OCI-LY3 (cell line): ENCODE data around the gene OR51V1.

Experiments
- H2AFZ ChIP-seq: fragments of 200-600, 300-600 bp; shearing (Covaris generic); 2 replicates; pipeline ENCODE4 v1.6.0; 2014; ENCODE audit warnings: antibody characterized with exemption, low read depth, low read length
- H3K27ac ChIP-seq: fragments of 200-600, 300-600 bp; sonication (generic); 2 replicates; pipeline ENCODE4 v1.5.1; 2014; ENCODE audit warnings: mild to moderate bottlenecking, low read length, moderate library complexity, mixed read lengths
- H3K27me3 ChIP-seq: fragments of 200-600, 300-600 bp; sonication (generic); 2 replicates; pipeline ENCODE4 v1.6.1; 2014; ENCODE audit warnings: low read depth, low read length, mixed read lengths
- H3K36me3 ChIP-seq: fragments of 200-600, 300-600 bp; sonication (generic); replicated peaks from 2 replicates; pipeline ENCODE3; 2014; ENCODE audit warnings: low read depth, low read length, mixed read lengths
- H3K4me1 ChIP-seq: fragments of 300-600, 200-600 bp; sonication (generic); 2 replicates; pipeline ENCODE4 v1.6.1; 2014; ENCODE audit warnings: low read length, mixed read lengths
- H3K4me2 ChIP-seq: fragments of 200-600, 300-600 bp; sonication (generic); 2 replicates; pipeline ENCODE4 v1.6.1; 2014; ENCODE audit warnings: low read length, mixed read lengths
- H3K4me3 ChIP-seq: fragments of 300-600, 200-600 bp; sonication (generic); 2 replicates; pipeline ENCODE4 v1.5.1; 2014; ENCODE audit warnings: antibody characterized with exemption, mild to moderate bottlenecking, low read length, moderate library complexity
- H3K79me2 ChIP-seq: fragments of 300-600, 200-600 bp; shearing (Covaris generic); 2 replicates; pipeline ENCODE4 v1.6.1; 2014; ENCODE audit warnings: mild to moderate bottlenecking, low read length, mixed read lengths
- H3K9ac ChIP-seq: fragments of 300-600, 200-600 bp; shearing (Covaris generic); 2 replicates; pipeline ENCODE4 v1.6.0; 2014; ENCODE audit warnings: mild to moderate bottlenecking, low read length, moderate library complexity
- H3K9me3 ChIP-seq: fragments of 200-600, 300-600 bp; shearing (Covaris generic); 2 replicates; pipeline ENCODE4 v1.6.1; 2014; ENCODE audit warnings: low read length, mixed read lengths; ENCODE audit not compliant: insufficient read depth
- H4K20me1 ChIP-seq: fragments of 200-600, 300-600 bp; sonication (generic); 2 replicates; pipeline ENCODE4 v1.6.1; 2016; ENCODE audit warnings: low read length, mixed read lengths; ENCODE audit not compliant: insufficient read depth
- EZH2phosphoT487 ChIP-seq: fragments of 200-600 bp; shearing (Covaris generic); IDR thresholded peaks from 2 replicates; pipeline ENCODE4 v1.6.1; 2018; ENCODE audit warnings: antibody characterized with exemption, mixed run types, low read depth
- TF ChIP-seq, protein P1 (sequence below): fragments of 200-600, 300-600 bp; sonication (generic); IDR thresholded peaks from 2 replicates; pipeline ENCODE4 v1.5.1; 2014; ENCODE audit warnings: antibody characterized with exemption, low read length, low read depth

Gene OR51V1

GRCh38 chr11:5246772-5247471 lies 46.4 kb upstream of the OR51V1 start:
- H3K27me3 ChIP-seq, result 0 out of 2 replicates have a peak, but pooled peaks cover 5% of the 10 kb centered on the region

GRCh38 chr11:5245155-5245554 lies 44.7 kb upstream of the OR51V1 start:
- H3K36me3 ChIP-seq, result no peaks in the 10 kb centered on the region
- no peaks in the 10 kb centered on the region for H3K27me3 ChIP-seq
- no peaks in the 10 kb centered on the region for H3K79me2 ChIP-seq
- H3K9ac ChIP-seq, result no peak overlapping the region
- no peak overlapping the region for H3K27ac ChIP-seq
- H3K4me1 ChIP-seq, result peaks cover 4% of the 10 kb centered on the region
- H3K4me3 ChIP-seq, result no peak overlapping the region
- no peak overlapping the region for H2AFZ ChIP-seq
- H3K9me3 ChIP-seq, result no peaks in the 10 kb centered on the region
- H3K4me2 ChIP-seq, result no peak overlapping the region
- TF ChIP-seq, protein P1, sequence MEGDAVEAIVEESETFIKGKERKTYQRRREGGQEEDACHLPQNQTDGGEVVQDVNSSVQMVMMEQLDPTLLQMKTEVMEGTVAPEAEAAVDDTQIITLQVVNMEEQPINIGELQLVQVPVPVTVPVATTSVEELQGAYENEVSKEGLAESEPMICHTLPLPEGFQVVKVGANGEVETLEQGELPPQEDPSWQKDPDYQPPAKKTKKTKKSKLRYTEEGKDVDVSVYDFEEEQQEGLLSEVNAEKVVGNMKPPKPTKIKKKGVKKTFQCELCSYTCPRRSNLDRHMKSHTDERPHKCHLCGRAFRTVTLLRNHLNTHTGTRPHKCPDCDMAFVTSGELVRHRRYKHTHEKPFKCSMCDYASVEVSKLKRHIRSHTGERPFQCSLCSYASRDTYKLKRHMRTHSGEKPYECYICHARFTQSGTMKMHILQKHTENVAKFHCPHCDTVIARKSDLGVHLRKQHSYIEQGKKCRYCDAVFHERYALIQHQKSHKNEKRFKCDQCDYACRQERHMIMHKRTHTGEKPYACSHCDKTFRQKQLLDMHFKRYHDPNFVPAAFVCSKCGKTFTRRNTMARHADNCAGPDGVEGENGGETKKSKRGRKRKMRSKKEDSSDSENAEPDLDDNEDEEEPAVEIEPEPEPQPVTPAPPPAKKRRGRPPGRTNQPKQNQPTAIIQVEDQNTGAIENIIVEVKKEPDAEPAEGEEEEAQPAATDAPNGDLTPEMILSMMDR, result no peak
- no peak for TF ChIP-seq EZH2phosphoT487
- H4K20me1 ChIP-seq, result no peaks in the 10 kb centered on the region

More at GRCh38 chr11:5246772-5247471, 46.4 kb upstream of the OR51V1 start:
- no peaks in the 10 kb centered on the region for H3K9me3 ChIP-seq
- H2AFZ ChIP-seq, result no peak overlapping the region
- no peak overlapping the region for H3K4me3 ChIP-seq
- no peaks in the 10 kb centered on the region for H3K79me2 ChIP-seq
- H3K27ac ChIP-seq, result no peak overlapping the region
- TF ChIP-seq, protein P1, result no peak
- TF ChIP-seq EZH2phosphoT487, result no peak
- no peak overlapping the region for H3K9ac ChIP-seq
- H3K4me2 ChIP-seq, result no peak overlapping the region
- H3K36me3 ChIP-seq, result no peaks in the 10 kb centered on the region
- no peaks in the 10 kb centered on the region for H4K20me1 ChIP-seq
- H3K4me1 ChIP-seq, result peaks cover 4% of the 10 kb centered on the region

DNA sequence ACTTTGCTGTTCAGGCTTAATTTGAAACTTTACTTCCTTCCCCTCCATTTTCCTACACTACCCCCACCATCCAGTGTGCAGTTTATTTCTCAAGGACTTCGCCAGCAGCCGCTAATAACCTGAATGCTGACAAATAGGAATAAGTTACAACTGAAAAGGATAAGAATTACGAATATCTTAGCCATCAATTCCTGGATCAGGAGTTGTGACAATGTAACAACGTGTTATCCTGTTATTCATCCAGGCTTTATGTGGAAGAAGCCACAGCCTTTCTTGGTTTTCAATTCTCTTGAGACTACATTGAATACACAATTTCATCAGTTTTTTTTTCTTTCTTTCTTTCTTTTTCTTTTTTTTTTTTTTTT lies 43.3 kb upstream of the OR51V1 start:
- Histone ChIP-seq H2AFZ (no peak overlapping the region), H3K79me2 (no peaks in the 10 kb centered on the region)

More for the DNA sequence above, 43.3 kb upstream of the OR51V1 start:
- no peaks in the 10 kb centered on the region for H3K9me3 ChIP-seq
- H3K4me1 ChIP-seq, result peaks cover 4% of the 10 kb centered on the region
- no peaks in the 10 kb centered on the region for H3K27me3 ChIP-seq
- no peak overlapping the region for H3K9ac ChIP-seq
- H3K36me3 ChIP-seq, result no peaks in the 10 kb centered on the region
- H4K20me1 ChIP-seq, result no peaks in the 10 kb centered on the region
- H3K27ac ChIP-seq, result no peak overlapping the region
- no peak overlapping the region for H3K4me3 ChIP-seq
- no peak overlapping the region for H3K4me2 ChIP-seq
- TF ChIP-seq EZH2phosphoT487, result no peak
- TF ChIP-seq, protein P1, result no peak
